Effector CD8-positive, alpha-beta T cell (primary cell): ENCODE results near the gene GSTT2B.
"Not testable (repeated sequence)": the region's sequence is repeated elsewhere in the genome, so short reads cannot be mapped to it uniquely, and the experiment has no call there.

Experiments
- DNase-seq: peaks from one replicate; lab custom pipeline; 2025; lab: John Stamatoyannopoulos, UW

The GSTT2B gene

GRCh38 chr22:23986089-23986488 is 25.1 kb upstream of the GSTT2B start:
- DNase-seq = not testable (repeated sequence)

- peak; percentile 45 for DNase-seq
Measured at GRCh38 chr22:23984430-23984829, 23.4 kb upstream of the GSTT2B start.

- not testable (repeated sequence) for DNase-seq
Measured at GRCh38 chr22:23980567-23980966, 19.6 kb upstream of the GSTT2B start.

GRCh38 chr22:23979557-23980240 is 18.7 kb upstream of the GSTT2B start, which contains the start of gene GSTT2:
Gene GSTT2, plus strand, starts transcription at chr22:23980134.
- not testable (repeated sequence) for DNase-seq

GRCh38 chr22:23977304-23977703 is 16.3 kb upstream of the GSTT2B start:
- not testable (repeated sequence) for DNase-seq

- not testable (repeated sequence) for DNase-seq
Measured at GRCh38 chr22:23974836-23975352, 13.9 kb upstream of the GSTT2B start.

GRCh38 chr22:23974345-23974744 is 13.3 kb upstream of the GSTT2B start, which contains the start of gene DDT:
Gene DDT, minus strand, starts transcription at chr22:23974441. Its CDS starts 27 bp downstream, at chr22:23974414.
- not testable (repeated sequence) for DNase-seq

- DNase-seq = not testable (repeated sequence)
Measured at GRCh38 chr22:23971927-23972326, 10.9 kb upstream of the GSTT2B start.

- no peak for DNase-seq
Measured at GRCh38 chr22:23970816-23971486, 10.0 kb upstream of the GSTT2B start.

- DNase-seq = no peak
Measured at GRCh38 chr22:23970201-23970641, 9.2 kb upstream of the GSTT2B start.

GRCh38 chr22:23969071-23969470 is 8.1 kb upstream of the GSTT2B start:
- DNase-seq = no peak

- DNase-seq = not testable (repeated sequence)
Measured at GRCh38 chr22:23966568-23966967, 5.6 kb upstream of the GSTT2B start, which contains the start of gene DDTL. Gene DDTL, plus strand, starts transcription at chr22:23966888. Its CDS starts 27 bp downstream, at chr22:23966915.

- not testable (repeated sequence) for DNase-seq
Measured at GRCh38 chr22:23966094-23966493, 5.1 kb upstream of the GSTT2B start.

GRCh38 chr22:23956301-23956900 is 4.6 kb downstream of the GSTT2B start:
- peak; percentile 59 for DNase-seq

GRCh38 chr22:23955886-23956285 is 5.1 kb downstream of the GSTT2B start:
- DNase-seq = not testable (repeated sequence)

- DNase-seq = not testable (repeated sequence)
Measured at GRCh38 chr22:23954991-23955305, 6.0 kb downstream of the GSTT2B start.

- not testable (repeated sequence) for DNase-seq
Measured at GRCh38 chr22:23954193-23954990, 6.6 kb downstream of the GSTT2B start.

GRCh38 chr22:23953485-23953884 is 7.5 kb downstream of the GSTT2B start:
- not testable (repeated sequence) for DNase-seq

GRCh38 chr22:23952794-23953405 is 8.1 kb downstream of the GSTT2B start:
- DNase-seq = not testable (repeated sequence)

- not testable (repeated sequence) for DNase-seq
Measured at GRCh38 chr22:23951383-23951782, 9.6 kb downstream of the GSTT2B start.

- not testable (repeated sequence) for DNase-seq
Measured at GRCh38 chr22:23949764-23950163, 11.2 kb downstream of the GSTT2B start.
